Common myeloid progenitor, CD34-positive (primary cell): ENCODE results near the gene CREB3.

ENCODE experiments used
- CTCF ChIA-PET: fragments of 350-600 bp; sonication (Branson Sonifier 250); formaldehyde crosslinking; loops from one replicate; lab custom pipeline; 2021; ENCODE audit warnings: antibody characterized with exemption; lab: Charles Lee
- POLR2A ChIA-PET: fragments of 350-600 bp; sonication (Branson Sonifier 250); formaldehyde crosslinking; loops from one replicate; lab custom pipeline; 2021; ENCODE audit warnings: antibody characterized with exemption; lab: Charles Lee
- DNase-seq, 3 donors: peaks; one replicate each; pipeline versions ENCODE4 v3.0.0 to v3.0.0-alpha.2; 2013
- H3K27ac ChIP-seq, 2 experiments: 1 replicate in 1 of 2; 2 replicates in 1 of 2; pipeline ENCODE4 v1.7.0; 2013; ENCODE audit warnings: inconsistent platforms in 2 of 2, low read length in 2 of 2, mild to moderate bottlenecking in 2 of 2, low read depth in 1 of 2, moderate library complexity in 1 of 2; ENCODE audit not compliant: severe bottlenecking in 2 of 2, insufficient read depth in 1 of 2, poor library complexity in 1 of 2
- H3K27me3 ChIP-seq, 5 experiments: replicated peaks in 2 of 5; 1 replicate in 3 of 5; 2 replicates in 2 of 5; pipeline versions ENCODE4 v1.6.1 to v1.7.0; 2013; ENCODE audit warnings: low read length in 4 of 5, mild to moderate bottlenecking in 2 of 5, moderate library complexity in 2 of 5, inconsistent platforms in 1 of 5; ENCODE audit not compliant: insufficient read depth in 5 of 5, control insufficient read depth in 4 of 5
- H3K36me3 ChIP-seq, 4 experiments: 1 replicate in 2 of 4; 2 replicates in 2 of 4; pipeline versions ENCODE4 v1.6.1 to v1.7.0; 2013; ENCODE audit warnings: low read length in 3 of 4, control low read depth in 1 of 4, mild to moderate bottlenecking in 1 of 4; ENCODE audit not compliant: control insufficient read depth in 4 of 4, insufficient read depth in 4 of 4
- H3K4me1 ChIP-seq, 4 experiments: 1 replicate in 3 of 4; 2 replicates in 1 of 4; pipeline versions ENCODE4 v1.6.1 to v1.7.1; 2013; ENCODE audit warnings: low read length in 3 of 4, mild to moderate bottlenecking in 3 of 4, control low read depth in 1 of 4, inconsistent platforms in 1 of 4, moderate library complexity in 1 of 4; ENCODE audit not compliant: control insufficient read depth in 4 of 4, insufficient read depth in 4 of 4; ENCODE audit errors: control extremely low read depth in 1 of 4
- H3K4me3 ChIP-seq, 7 experiments: 1 replicate in 4 of 7; 2 replicates in 3 of 7; pipeline versions ENCODE4 v1.5.1 to v1.7.0; 2013; ENCODE audit warnings: mild to moderate bottlenecking in 7 of 7, low read length in 6 of 7, moderate library complexity in 6 of 7, inconsistent platforms in 2 of 7, low read depth in 2 of 7, control low read depth in 1 of 7; ENCODE audit not compliant: insufficient read depth in 4 of 7, control insufficient read depth in 1 of 7; ENCODE audit errors: extremely low read depth in 1 of 7
- H3K9me3 ChIP-seq, 5 experiments: 1 replicate in 4 of 5; 2 replicates in 1 of 5; pipeline versions ENCODE4 v1.6.1 to v1.7.1; 2013; ENCODE audit warnings: low read length in 4 of 5, mild to moderate bottlenecking in 2 of 5, inconsistent platforms in 1 of 5, low read depth in 1 of 5, moderate library complexity in 1 of 5; ENCODE audit not compliant: control insufficient read depth in 4 of 5, insufficient read depth in 2 of 5; ENCODE audit errors: control extremely low read depth in 1 of 5
- WGBS: methylation state at CpG from one replicate; pipeline ENCODE4 v1.1.5; 2013; ENCODE audit not compliant: insufficient coverage; 5-methylcytosine and 5-hydroxymethylcytosine counted together

Gene CREB3

GRCh38 chr9:35687972-35688557 is 44.4 kb upstream of the CREB3 start:
- no peak overlapping the region for H3K4me3 ChIP-seq

GRCh38 chr9:35688558-35689541 is 43.6 kb upstream of the CREB3 start:
- WGBS, result 96% methylated on average over 10 of the region's 12 CpGs
- Histone ChIP-seq H3K4me3 (peak overlapping the region in 1 of 7 experiments; percentile 74), H3K4me1 (peaks cover 0 to 19% (median 18%) of the 10 kb centered on the region in 4 experiments), H3K9me3 (no peaks in the 10 kb centered on the region), H3K27me3 (no peaks in the 10 kb centered on the region), H3K36me3 (peaks cover 0 to 18% (median 3%) of the 10 kb centered on the region in 4 experiments), H3K27ac (no peak overlapping the region)
- DNase-seq, result peak in 2 of 3 donors; percentile 35 to 55
- ChIA-PET POLR2A (no interaction called here), CTCF (interaction anchor here (1.2 to 2.1 kb wide), 8 partner anchors 8 to 40 kb away, joined by 3 to 16 read pairs (median 4); partner anchors contain the start of genes CCDC107 and RMRP)

More at GRCh38 chr9:35687972-35688557, 44.4 kb upstream of the CREB3 start:
- H3K9me3 ChIP-seq, result no peaks in the 10 kb centered on the region
- 86% methylated on average over 1 of the region's 2 CpGs for WGBS
- ChIA-PET CTCF (interaction anchor here (1.2 to 2.1 kb wide), 9 partner anchors 9 to 41 kb away, joined by 3 to 16 read pairs (median 3); partner anchors contain the start of genes CCDC107 and RMRP), POLR2A (no interaction called here)
- H3K36me3 ChIP-seq, result peaks cover 0 to 25% (median 4%) of the 10 kb centered on the region in 4 experiments
- no peak for DNase-seq
- H3K27ac ChIP-seq, result no peak overlapping the region
- peaks cover 0 to 19% (median 18%) of the 10 kb centered on the region in 4 experiments for H3K4me1 ChIP-seq
- no peaks in the 10 kb centered on the region for H3K27me3 ChIP-seq

GRCh38 chr9:35689542-35690293 is 42.7 kb upstream of the CREB3 start, which contains the start of gene TPM2:
TPM2 (minus strand) TSS chr9:35689925; CDS start chr9:35689817, 108 bp downstream.
- Histone ChIP-seq H3K4me1 (peaks cover 0 to 19% (median 18%) of the 10 kb centered on the region in 4 experiments), H3K27me3 (no peaks in the 10 kb centered on the region), H3K4me3 (peak within 1 kb of the TSS; percentile 52 to 87 (median 74)), H3K27ac (no peak within 1 kb of the TSS), H3K36me3 (peaks cover 0 to 10% (median 3%) of the 10 kb centered on the region in 4 experiments), H3K9me3 (no peaks in the 10 kb centered on the region)
- DNase-seq, result peak in 1 of 3 donors; percentile 9
- ChIA-PET POLR2A (no interaction called here), CTCF (interaction anchor here (1.1 to 2.0 kb wide), 3 partner anchors 27 to 38 kb away, joined by 3 to 7 read pairs (median 4); partner anchors contain the start of genes CCDC107 and RMRP)
- 29% methylated on average over 60 of the region's 61 CpGs for WGBS

DNA sequence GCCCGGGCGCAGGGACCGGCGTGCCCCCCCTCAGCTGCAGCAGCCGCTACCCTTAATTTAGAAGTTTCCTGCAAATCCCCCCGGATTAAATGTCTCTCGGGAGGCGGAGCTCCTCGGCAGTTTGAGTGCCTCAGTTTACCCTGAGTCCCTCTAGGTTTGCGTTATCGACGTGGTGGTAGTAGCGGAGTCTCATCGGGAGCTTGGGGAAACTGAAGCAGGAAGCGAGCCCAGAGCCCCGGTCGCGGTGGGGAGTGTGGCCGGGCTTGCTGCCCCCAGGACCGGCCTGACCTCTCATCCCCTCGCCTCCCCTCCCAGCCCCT is 42.2 kb upstream of the CREB3 start:
- 0% methylated on average over 9 of the region's 21 CpGs for WGBS
- CTCF ChIA-PET, result interaction anchor here (1.1 to 1.4 kb wide), 4 partner anchors 13 to 36 kb away, joined by 3 to 7 read pairs (median 4); partner anchors contain the start of genes CCDC107 and RMRP
- no peaks in the 10 kb centered on the region for H3K27me3 ChIP-seq
- peaks cover 0 to 5% (median 2%) of the 10 kb centered on the region in 4 experiments for H3K36me3 ChIP-seq
- H3K4me3 ChIP-seq, result peak overlapping the region; percentile 44 to 87 (median 74)
- H3K9me3 ChIP-seq, result no peaks in the 10 kb centered on the region
- H3K4me1 ChIP-seq, result peaks cover 0 to 19% (median 18%) of the 10 kb centered on the region in 4 experiments
- POLR2A ChIA-PET, result interaction anchor here (0.7 to 1.4 kb wide), 2 partner anchors 15 to 18 kb away, joined by 3 read pairs; no protein-coding TSS in a partner anchor
- H3K27ac ChIP-seq, result no peak overlapping the region
- no peak for DNase-seq

DNA sequence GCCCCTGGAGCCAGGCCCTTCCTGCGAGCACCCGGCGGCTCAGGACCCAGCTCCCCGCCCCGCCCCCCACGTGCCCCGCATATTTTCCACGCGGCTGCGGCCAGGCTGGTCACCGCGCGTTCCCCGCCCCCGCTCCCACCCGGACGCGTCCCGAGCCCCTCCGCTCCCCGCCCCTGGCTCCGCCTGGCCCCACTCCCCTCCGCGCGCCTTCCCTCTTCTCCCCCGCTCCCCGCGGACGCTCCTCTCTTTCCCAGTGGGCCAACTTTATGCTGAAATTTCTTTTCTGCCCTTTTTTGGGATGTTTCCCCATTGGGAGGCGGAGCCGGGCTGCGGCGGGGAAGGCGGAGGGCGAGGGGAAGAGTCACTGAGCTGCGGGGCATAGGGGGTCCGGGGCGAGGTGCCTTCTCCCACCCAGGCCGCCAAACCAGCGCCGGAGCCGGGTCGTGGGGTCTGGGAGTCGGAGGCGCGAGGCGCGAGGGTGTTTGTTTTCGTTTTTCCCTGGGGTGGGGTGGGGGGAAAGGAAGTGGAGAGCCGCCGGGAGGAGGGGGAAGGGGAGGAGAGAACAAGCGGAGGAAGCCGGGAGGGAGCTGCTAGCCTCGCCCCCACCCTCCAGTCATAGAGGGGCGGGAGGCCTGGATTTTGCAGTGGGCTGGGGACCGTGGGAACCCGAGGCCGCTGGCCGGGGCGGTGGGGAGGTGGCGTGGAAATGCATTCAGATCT is 41.7 kb upstream of the CREB3 start:
- POLR2A ChIA-PET, result interaction anchor here (0.7 to 1.4 kb wide), 2 partner anchors 16 to 17 kb away, joined by 3 read pairs; no protein-coding TSS in a partner anchor
- peak; percentile 11 to 46 (median 39) for DNase-seq
- CTCF ChIA-PET, result interaction anchor here (1.1 to 2.6 kb wide), 12 partner anchors 10 to 38 kb away, joined by 3 to 7 read pairs (median 4); partner anchors contain the start of genes CCDC107 and RMRP
- H3K27ac ChIP-seq, result peak overlapping the region in 1 of 2 experiments; percentile 43
- H3K9me3 ChIP-seq, result no peaks in the 10 kb centered on the region
- under 1% methylated on average over 39 of the region's 61 CpGs for WGBS
- H3K4me3 ChIP-seq, result peak overlapping the region; percentile 52 to 87 (median 74)
- no peaks in the 10 kb centered on the region for H3K27me3 ChIP-seq
- peaks cover 0 to 19% (median 18%) of the 10 kb centered on the region in 4 experiments for H3K4me1 ChIP-seq
- H3K36me3 ChIP-seq, result peaks cover under 1 to 4% (median 2%) of the 10 kb centered on the region in 4 experiments
